ENCODE data around the gene SIK3.

Gene SIK3

DNA sequence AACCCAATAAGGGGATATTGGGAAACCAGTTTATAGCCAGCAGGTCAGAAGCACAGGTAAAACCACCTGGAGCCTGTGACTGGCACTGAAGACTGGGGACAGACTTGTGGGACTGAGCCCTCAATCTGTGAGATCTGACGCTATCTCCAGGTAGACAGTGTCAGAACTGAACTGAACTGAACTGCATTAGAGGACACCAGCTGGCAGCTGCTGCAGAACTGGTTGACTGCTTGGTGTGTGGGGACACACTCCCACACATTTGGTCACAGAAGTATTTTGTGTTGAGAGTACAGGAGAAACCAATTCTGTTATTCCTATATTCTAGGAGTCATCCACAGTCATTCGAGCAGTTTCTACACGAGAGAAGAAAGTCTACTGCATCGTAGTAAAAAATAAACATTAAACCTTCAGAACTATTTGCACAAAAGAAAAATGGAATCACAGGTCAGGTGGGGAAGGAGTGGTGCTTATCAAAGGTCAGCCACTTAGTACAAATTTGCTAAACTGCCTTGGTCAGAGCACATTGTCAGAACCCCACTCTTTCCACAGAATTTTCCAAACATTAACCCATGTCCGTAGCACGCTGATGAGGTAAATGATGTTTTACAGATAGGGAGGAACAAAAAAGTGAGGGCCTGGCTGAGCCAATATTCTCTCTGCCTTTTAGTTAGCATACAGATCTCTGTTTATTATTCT lies 77.2 kb downstream of the SIK3 start:
- H3K4me3 ChIP-seq (ENCODE audit: low read depth in 1 of 2, low read length in 1 of 2), result no peak overlapping the region
- H3K9me3 ChIP-seq, result no peaks in the 10 kb centered on the region
- H3K27ac ChIP-seq, result no peak overlapping the region
- H3K36me3 ChIP-seq, result no peaks in the 10 kb centered on the region
- TF ChIP-seq, protein P1, sequence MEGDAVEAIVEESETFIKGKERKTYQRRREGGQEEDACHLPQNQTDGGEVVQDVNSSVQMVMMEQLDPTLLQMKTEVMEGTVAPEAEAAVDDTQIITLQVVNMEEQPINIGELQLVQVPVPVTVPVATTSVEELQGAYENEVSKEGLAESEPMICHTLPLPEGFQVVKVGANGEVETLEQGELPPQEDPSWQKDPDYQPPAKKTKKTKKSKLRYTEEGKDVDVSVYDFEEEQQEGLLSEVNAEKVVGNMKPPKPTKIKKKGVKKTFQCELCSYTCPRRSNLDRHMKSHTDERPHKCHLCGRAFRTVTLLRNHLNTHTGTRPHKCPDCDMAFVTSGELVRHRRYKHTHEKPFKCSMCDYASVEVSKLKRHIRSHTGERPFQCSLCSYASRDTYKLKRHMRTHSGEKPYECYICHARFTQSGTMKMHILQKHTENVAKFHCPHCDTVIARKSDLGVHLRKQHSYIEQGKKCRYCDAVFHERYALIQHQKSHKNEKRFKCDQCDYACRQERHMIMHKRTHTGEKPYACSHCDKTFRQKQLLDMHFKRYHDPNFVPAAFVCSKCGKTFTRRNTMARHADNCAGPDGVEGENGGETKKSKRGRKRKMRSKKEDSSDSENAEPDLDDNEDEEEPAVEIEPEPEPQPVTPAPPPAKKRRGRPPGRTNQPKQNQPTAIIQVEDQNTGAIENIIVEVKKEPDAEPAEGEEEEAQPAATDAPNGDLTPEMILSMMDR (IDR thresholded peaks at IDR 0.05), result no peak
- H3K27me3 ChIP-seq, result no peaks in the 10 kb centered on the region
- H3K4me1 ChIP-seq (ENCODE audit: control insufficient read depth in 1 of 2, insufficient read depth in 1 of 2, low read depth in 1 of 2, low read length in 1 of 2), result peaks cover 11 to 16% of the 10 kb centered on the region in 2 experiments

DNA sequence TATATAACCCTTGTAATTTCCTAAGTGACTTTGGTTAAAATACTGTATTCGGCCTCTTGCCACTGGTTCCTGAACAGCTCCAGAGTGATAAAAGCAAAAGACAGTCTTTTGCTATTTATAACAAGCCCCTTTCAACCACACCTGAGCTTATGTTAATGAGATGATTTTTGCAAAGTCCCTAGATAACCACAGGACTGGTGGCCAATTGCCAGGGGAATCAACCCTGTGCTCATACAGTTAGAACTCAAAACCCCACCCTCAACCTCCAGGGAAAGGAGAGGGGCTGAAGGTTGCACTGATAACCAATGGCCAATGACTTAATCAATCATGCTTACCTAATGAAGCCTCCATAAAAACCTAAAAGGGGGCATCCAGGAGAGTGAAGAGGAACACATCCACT lies 77.9 kb downstream of the SIK3 start:
- Histone ChIP-seq H3K4me3 (ENCODE audit: low read depth in 1 of 2, low read length in 1 of 2) (no peak overlapping the region), H3K27ac (no peak overlapping the region), H3K9me3 (no peaks in the 10 kb centered on the region), H3K4me1 (ENCODE audit: control insufficient read depth in 1 of 2, insufficient read depth in 1 of 2, low read depth in 1 of 2, low read length in 1 of 2) (peaks cover 7 to 10% of the 10 kb centered on the region in 2 experiments), H3K27me3 (no peaks in the 10 kb centered on the region), H3K36me3 (no peaks in the 10 kb centered on the region)
- TF ChIP-seq, protein P1 (IDR thresholded peaks at IDR 0.05), result no peak

DNA sequence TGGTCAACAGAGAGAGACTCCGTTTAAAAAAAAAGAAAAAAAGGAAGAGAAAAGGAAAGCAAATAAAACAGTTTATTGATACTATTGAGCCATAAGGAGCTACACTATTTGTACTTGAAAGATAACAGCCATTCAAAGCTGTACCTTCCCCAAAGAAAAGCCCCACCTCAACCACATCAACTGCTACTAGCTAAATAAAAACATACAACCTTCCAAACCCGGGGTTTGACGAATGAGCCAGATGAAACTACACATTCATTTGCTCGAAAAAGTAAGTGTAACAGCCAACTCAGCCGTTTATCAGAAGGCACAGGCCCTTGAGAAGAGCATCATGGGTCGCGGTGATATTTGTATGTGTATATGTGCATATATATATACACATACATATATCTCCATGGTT lies 78.4 kb downstream of the SIK3 start:
- H3K36me3 ChIP-seq, result no peaks in the 10 kb centered on the region
- H3K9me3 ChIP-seq, result no peaks in the 10 kb centered on the region
- H3K27me3 ChIP-seq, result no peaks in the 10 kb centered on the region
- H3K4me3 ChIP-seq (ENCODE audit: low read depth in 1 of 2, low read length in 1 of 2), result no peak overlapping the region
- peaks cover 3 to 6% of the 10 kb centered on the region in 2 experiments for H3K4me1 ChIP-seq (ENCODE audit: control insufficient read depth in 1 of 2, insufficient read depth in 1 of 2, low read depth in 1 of 2, low read length in 1 of 2)
- TF ChIP-seq, protein P1 (IDR thresholded peaks at IDR 0.05), result no peak
- no peak overlapping the region for H3K27ac ChIP-seq

DNA sequence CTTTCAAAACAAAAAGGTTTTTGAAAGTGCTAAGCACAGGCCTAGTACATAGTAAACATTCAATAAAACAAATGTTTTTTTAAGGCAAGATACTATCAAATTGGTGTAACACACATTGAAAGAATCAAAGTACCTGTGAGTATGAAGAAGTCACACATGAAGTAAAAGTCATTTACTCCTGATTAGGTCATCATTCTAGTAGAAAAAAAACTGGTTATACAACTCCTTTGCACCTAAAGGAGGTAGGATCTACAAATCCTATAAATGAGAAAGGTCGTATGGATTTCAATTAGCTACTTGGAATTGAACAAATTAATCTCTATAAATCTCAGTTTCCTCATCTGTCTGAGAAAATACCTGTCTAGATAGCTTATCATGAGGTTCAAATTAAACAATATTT lies 80.8 kb downstream of the SIK3 start:
- H3K9me3 ChIP-seq, result no peaks in the 10 kb centered on the region
- no peaks in the 10 kb centered on the region for H3K27me3 ChIP-seq
- H3K4me1 ChIP-seq (ENCODE audit: control insufficient read depth in 1 of 2, insufficient read depth in 1 of 2, low read depth in 1 of 2, low read length in 1 of 2), result no peaks in the 10 kb centered on the region
- TF ChIP-seq, protein P1 (IDR thresholded peaks at IDR 0.05), result no peak
- no peak overlapping the region for H3K4me3 ChIP-seq (ENCODE audit: low read depth in 1 of 2, low read length in 1 of 2)
- no peak overlapping the region for H3K27ac ChIP-seq
- H3K36me3 ChIP-seq, result no peaks in the 10 kb centered on the region

DNA sequence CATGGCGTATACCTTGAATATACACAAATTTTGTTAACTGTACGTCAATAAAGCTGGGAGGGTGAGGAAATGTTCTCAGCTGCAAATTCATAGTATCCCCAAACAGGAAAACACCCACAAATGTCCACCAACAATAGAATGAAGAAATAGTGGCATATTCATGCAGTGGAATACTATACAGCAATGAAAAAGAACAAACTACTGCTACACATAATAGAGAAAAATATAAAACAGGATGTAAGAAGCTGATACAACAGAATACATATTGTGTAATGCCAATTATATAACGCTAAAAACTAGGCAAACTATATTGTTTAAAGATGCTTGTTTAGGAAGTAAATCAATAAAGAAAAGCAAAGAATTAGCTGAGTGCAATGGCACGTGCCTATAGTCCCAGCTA lies 81.5 kb downstream of the SIK3 start:
- TF ChIP-seq, protein P1 (IDR thresholded peaks at IDR 0.05), result no peak
- Histone ChIP-seq H3K27me3 (no peaks in the 10 kb centered on the region), H3K27ac (no peak overlapping the region), H3K36me3 (no peaks in the 10 kb centered on the region), H3K4me1 (ENCODE audit: control insufficient read depth in 1 of 2, insufficient read depth in 1 of 2, low read depth in 1 of 2, low read length in 1 of 2) (no peaks in the 10 kb centered on the region), H3K4me3 (ENCODE audit: low read depth in 1 of 2, low read length in 1 of 2) (no peak overlapping the region), H3K9me3 (no peaks in the 10 kb centered on the region)
